HepG2 (cell line): ENCODE results near the gene PTCD1. TPM values are rescaled to one million over a fixed set of nuclear protein-coding genes. Genes with fewer than 3 reads are reported as not detected.
A peak's percentile ranks its signal among the peaks of the same experiment; 100 is the strongest.

Experiments used
- ATF5 ChIP-seq: sonication (generic); formaldehyde crosslinking; IDR thresholded peaks from 2 replicates; pipeline ENCODE4 v1.4.0; 2020; ENCODE audit warnings: mild to moderate bottlenecking, low read depth, missing genetic modification reagents
- CTCF ChIP-seq: sonication (generic); formaldehyde crosslinking; IDR thresholded peaks from 2 replicates; pipeline ENCODE4 v1.5.0; 2020; ENCODE audit warnings: mild to moderate bottlenecking, missing genetic modification reagents, moderate library complexity
- DMAP1 ChIP-seq: IDR thresholded peaks from 2 replicates; pipeline ENCODE4 v1.6.1; 2016
- DRAP1 ChIP-seq: IDR thresholded peaks from 2 replicates; pipeline ENCODE4 v1.6.1; 2016; ENCODE audit warnings: missing genetic modification reagents, missing compliant biosample characterization
- KLF15 ChIP-seq: sonication (generic); formaldehyde crosslinking; IDR thresholded peaks from 2 replicates; pipeline ENCODE4 v1.8.1; 2023; ENCODE audit warnings: borderline replicate concordance, mild to moderate bottlenecking, inconsistent platforms, missing genetic modification reagents, mixed read lengths
- MIXL1 ChIP-seq: IDR thresholded peaks from 2 replicates; pipeline ENCODE4 v1.6.1; 2016
- RAD21 ChIP-seq: fragments of 450-650 bp; formaldehyde crosslinking; IDR thresholded peaks from 2 replicates; pipeline ENCODE4 v1.5.0; 2020; ENCODE audit warnings: mild to moderate bottlenecking
- RBM39 ChIP-seq: fragments of 200-400 bp; formaldehyde crosslinking; IDR thresholded peaks from one replicate; pipeline ENCODE4 v1.6.1; 2018; ENCODE audit warnings: antibody characterized with exemption, mild to moderate bottlenecking, low read depth, low read length; ENCODE audit not compliant: poor library complexity, severe bottlenecking
- SALL1 ChIP-seq: sonication (generic); formaldehyde crosslinking; IDR thresholded peaks from 2 replicates; pipeline ENCODE4 v1.8.0; 2022; ENCODE audit warnings: mild to moderate bottlenecking, missing genetic modification reagents
- UBTF ChIP-seq: sonication (generic); formaldehyde crosslinking; IDR thresholded peaks from 2 replicates; pipeline ENCODE4 v1.4.0; 2020; ENCODE audit warnings: mild to moderate bottlenecking, missing genetic modification reagents
- ZFP36L1 ChIP-seq: sonication (generic); formaldehyde crosslinking; IDR thresholded peaks from 2 replicates; pipeline ENCODE4 v1.8.0; 2022; ENCODE audit warnings: mild to moderate bottlenecking, missing genetic modification reagents, moderate library complexity
- ZFY ChIP-seq: sonication (generic); formaldehyde crosslinking; IDR thresholded peaks from 2 replicates; pipeline ENCODE4 v1.4.0; 2020; ENCODE audit warnings: missing genetic modification reagents
- ZNF12 ChIP-seq: sonication (generic); formaldehyde crosslinking; IDR thresholded peaks from 2 replicates; pipeline ENCODE4 v1.5.0; 2020; ENCODE audit warnings: missing genetic modification reagents
- ZNF234 ChIP-seq: sonication (generic); formaldehyde crosslinking; conservative IDR thresholded peaks from 2 replicates; pipeline ENCODE4 v1.5.1; 2020; ENCODE audit warnings: mild to moderate bottlenecking, missing genetic modification reagents
- ZNF570 ChIP-seq: sonication (generic); formaldehyde crosslinking; IDR thresholded peaks from 2 replicates; pipeline ENCODE4 v1.4.0; 2020; ENCODE audit warnings: mild to moderate bottlenecking, missing genetic modification reagents, borderline replicate concordance
- ZNF7 ChIP-seq: IDR thresholded peaks from 2 replicates; pipeline ENCODE4 v1.6.1; 2016; ENCODE audit warnings: missing biosample characterization, missing genetic modification reagents
- ZNF747 ChIP-seq: sonication (generic); formaldehyde crosslinking; IDR thresholded peaks from 2 replicates; pipeline ENCODE4 v1.8.1; 2023; ENCODE audit warnings: missing genetic modification reagents, mild to moderate bottlenecking, borderline replicate concordance
- polyA plus RNA-seq, 8 experiments: library from polyadenylated mRNA; depleted of rRNA in 3 of 8; stranded (reverse) in 7 of 8; unstranded in 1 of 8; fragments of >200 nt; fragmentation: Illumina TruSeq in 4 of 8; extraction: Trizol in 4 of 8; gene quantifications; 2 replicates each; pipeline versions ENCODE4 v1.2.1 to v1.2.3, GENCODE V29; 2011 to 2016; ENCODE audit warnings: low read depth in 4 of 8, missing spikeins in 1 of 8, mixed read lengths in 1 of 8; ENCODE audit not compliant: insufficient read depth in 1 of 8
- total RNA-seq, 5 experiments: library from RNA; depleted of rRNA; stranded (reverse); fragments of >200 nt; fragmentation: Illumina TruSeq; extraction: Trizol; gene quantifications; 2 replicates each; pipeline ENCODE4 v1.2.3, GENCODE V29; 2016; ENCODE audit warnings: low read depth in 1 of 5

PTCD1 gene
- total and polyA plus RNA-seq, 2 of the 13 experiments (the other 11 are each of a cell fraction or from before 2014, with no cell fraction given) = 3.0 to 8.4 TPM

- TF ChIP-seq KLF15 (CRISPR knock-in tag) (no peak), SALL1 (CRISPR knock-in tag) (peak; percentile 16; the same call in 1 of the 2 replicates), ZNF570 (CRISPR knock-in tag) (no peak), CTCF (CRISPR knock-in tag) (peak; percentile 77), ZNF234 (CRISPR knock-in tag) (no peak), RBM39 (no peak), UBTF (CRISPR knock-in tag) (no peak), ZNF12 (CRISPR knock-in tag) (no peak), ZFY (CRISPR knock-in tag) (0 out of 2 replicates have a peak, but pooled peaks have one; percentile 9), ZFP36L1 (CRISPR knock-in tag) (no peak), ZNF747 (CRISPR knock-in tag) (no peak), DRAP1 (CRISPR knock-in tag) (no peak), MIXL1 (CRISPR knock-in tag) (0 out of 2 replicates have a peak, but pooled peaks have one; percentile 15), RAD21 (peak; percentile 77), DMAP1 (CRISPR knock-in tag) (no peak), ZNF7 (CRISPR knock-in tag) (no peak), ATF5 (CRISPR knock-in tag) (no peak)
Observed at GRCh38 chr7:99386584-99387238, 51.9 kb downstream of the PTCD1 start (continued).
